ENCODE data around the gene DARS2.
A peak's percentile ranks its signal among the peaks of the same experiment; 100 is the strongest.

DARS2 gene

GRCh38 chr1:173868266-173869020, 44.0 kb downstream of the DARS2 start, which contains the start of gene ZBTB37:
Gene ZBTB37 (plus strand): TSS chr1:173868380. CDS start chr1:173870226, 1,846 bp downstream.
- peak within 1 kb of the TSS; percentile 98 to 100 for H3K18ac ChIP-seq (ENCODE audit: low read depth in 1 of 2, low read length in 2 of 2)
- H3K4me3 ChIP-seq (ENCODE audit: insufficient read depth in 1 of 2, low read depth in 1 of 2, low read length in 2 of 2) = peak within 1 kb of the TSS; percentile 82 to 91
- H2BK5ac ChIP-seq (ENCODE audit: low read depth, low read length, poor library complexity, severe bottlenecking) = peak within 1 kb of the TSS; percentile 93
- peak within 1 kb of the TSS; percentile 94 for H4K8ac ChIP-seq (ENCODE audit: low read length)
- peak within 1 kb of the TSS; percentile 91 to 97 for H3K4ac ChIP-seq (ENCODE audit: low read depth in 1 of 2, low read length in 2 of 2)
- under 1% methylated on average over 44 of the region's 53 CpGs for WGBS
- H2BK15ac ChIP-seq (ENCODE audit: low read depth, poor library complexity, severe bottlenecking) = peak within 1 kb of the TSS; percentile 86
- H3K4me1 ChIP-seq (ENCODE audit: control insufficient read depth, insufficient read depth, low read depth, low read length) = no peaks in the 10 kb centered on the region
- no peaks in the 10 kb centered on the region for H3K27me3 ChIP-seq (ENCODE audit: control insufficient read depth in 1 of 2, insufficient read depth in 1 of 2, low read length in 2 of 2)
- peak within 1 kb of the TSS; percentile 77 for H2AFZ ChIP-seq (ENCODE audit: low read depth, low read length)
- H2BK12ac ChIP-seq (ENCODE audit: low read length in 2 of 2) = peak within 1 kb of the TSS; percentile 18 to 89
- peaks cover 12 to 60% of the 10 kb centered on the region in 2 experiments for H3K36me3 ChIP-seq (ENCODE audit: control insufficient read depth in 1 of 2, insufficient read depth in 2 of 2, low read depth in 1 of 2, low read length in 2 of 2)
- DNase-seq = peak; percentile 47
- peak within 1 kb of the TSS; percentile 81 for H3K4me2 ChIP-seq (ENCODE audit: low read length, poor library complexity, severe bottlenecking)
- H3K14ac ChIP-seq (ENCODE audit: low read length in 2 of 2) = peak within 1 kb of the TSS in 1 of 2 experiments; percentile 99
- peak within 1 kb of the TSS; percentile 92 for H2BK120ac ChIP-seq (ENCODE audit: low read depth, low read length)
- peak within 1 kb of the TSS; percentile 81 for H3K27ac ChIP-seq (ENCODE audit: low read length, poor library complexity, severe bottlenecking)
- peaks cover 21% of the 10 kb centered on the region for H3K79me1 ChIP-seq (replicated peaks; ENCODE audit: low read length, poor library complexity, severe bottlenecking)
- H3K9ac ChIP-seq (ENCODE audit: low read length) = peak within 1 kb of the TSS; percentile 92
- H3K23ac ChIP-seq (ENCODE audit: low read length in 2 of 2) = peak within 1 kb of the TSS in 1 of 2 experiments; percentile 27
- peak within 1 kb of the TSS; percentile 72 for H2AK5ac ChIP-seq (ENCODE audit: low read length, severe bottlenecking)
- H3K9me3 ChIP-seq (ENCODE audit: control insufficient read depth, low read length) = no peaks in the 10 kb centered on the region
- peak within 1 kb of the TSS; percentile 96 for H4K91ac ChIP-seq (ENCODE audit: low read length)

- no peak for DNase-seq
- no peak overlapping the region for H2BK15ac ChIP-seq (ENCODE audit: low read depth, poor library complexity, severe bottlenecking)
- no peak overlapping the region for H4K8ac ChIP-seq (ENCODE audit: low read length)
- no peak overlapping the region for H4K91ac ChIP-seq (ENCODE audit: low read length)
- H2AK5ac ChIP-seq (ENCODE audit: low read length, severe bottlenecking) = no peak overlapping the region
- no peaks in the 10 kb centered on the region for H3K27me3 ChIP-seq (ENCODE audit: control insufficient read depth in 1 of 2, insufficient read depth in 1 of 2, low read length in 2 of 2)
- peak overlapping the region; percentile 92 for H3K9ac ChIP-seq (ENCODE audit: low read length)
- peaks cover 15 to 58% of the 10 kb centered on the region in 2 experiments for H3K36me3 ChIP-seq (ENCODE audit: control insufficient read depth in 1 of 2, insufficient read depth in 2 of 2, low read depth in 1 of 2, low read length in 2 of 2)
- H3K4me3 ChIP-seq (ENCODE audit: insufficient read depth in 1 of 2, low read depth in 1 of 2, low read length in 2 of 2) = peak overlapping the region; percentile 82 to 91
- no peak overlapping the region for H2BK12ac ChIP-seq (ENCODE audit: low read length in 2 of 2)
- peak overlapping the region in 1 of 2 experiments; percentile 98 for H3K18ac ChIP-seq (ENCODE audit: low read depth in 1 of 2, low read length in 2 of 2)
- H2BK5ac ChIP-seq (ENCODE audit: low read depth, low read length, poor library complexity, severe bottlenecking) = no peak overlapping the region
- H3K27ac ChIP-seq (ENCODE audit: low read length, poor library complexity, severe bottlenecking) = peak overlapping the region; percentile 81
- H3K14ac ChIP-seq (ENCODE audit: low read length in 2 of 2) = no peak overlapping the region
- H3K23ac ChIP-seq (ENCODE audit: low read length in 2 of 2) = no peak overlapping the region
- no peak overlapping the region for H2AFZ ChIP-seq (ENCODE audit: low read depth, low read length)
- no peaks in the 10 kb centered on the region for H3K4me1 ChIP-seq (ENCODE audit: control insufficient read depth, insufficient read depth, low read depth, low read length)
- 8% methylated on average over 3 of the region's 5 CpGs for WGBS
- H3K79me1 ChIP-seq (replicated peaks; ENCODE audit: low read length, poor library complexity, severe bottlenecking) = peaks cover 21% of the 10 kb centered on the region
- peak overlapping the region; percentile 81 for H3K4me2 ChIP-seq (ENCODE audit: low read length, poor library complexity, severe bottlenecking)
- no peak overlapping the region for H2BK120ac ChIP-seq (ENCODE audit: low read depth, low read length)
- H3K4ac ChIP-seq (ENCODE audit: low read depth in 1 of 2, low read length in 2 of 2) = peak overlapping the region in 1 of 2 experiments; percentile 91
- no peaks in the 10 kb centered on the region for H3K9me3 ChIP-seq (ENCODE audit: control insufficient read depth, low read length)
These were observed 44.5 kb downstream of the DARS2 start for GRCh38 chr1:173869021-173869359.

GRCh38 chr1:173870252-173871075, 46.0 kb downstream of the DARS2 start:
- no peaks in the 10 kb centered on the region for H3K9me3 ChIP-seq (ENCODE audit: control insufficient read depth, low read length)
- no peaks in the 10 kb centered on the region for H3K4me1 ChIP-seq (ENCODE audit: control insufficient read depth, insufficient read depth, low read depth, low read length)
- no peak overlapping the region for H3K27ac ChIP-seq (ENCODE audit: low read length, poor library complexity, severe bottlenecking)
- H3K4me2 ChIP-seq (ENCODE audit: low read length, poor library complexity, severe bottlenecking) = no peak overlapping the region
- peak overlapping the region; percentile 20 for H4K91ac ChIP-seq (ENCODE audit: low read length)
- no peak overlapping the region for H2AK5ac ChIP-seq (ENCODE audit: low read length, severe bottlenecking)
- no peak overlapping the region for H3K23ac ChIP-seq (ENCODE audit: low read length in 2 of 2)
- H3K18ac ChIP-seq (ENCODE audit: low read depth in 1 of 2, low read length in 2 of 2) = no peak overlapping the region
- peaks cover 22% of the 10 kb centered on the region for H3K79me1 ChIP-seq (replicated peaks; ENCODE audit: low read length, poor library complexity, severe bottlenecking)
- H3K36me3 ChIP-seq (ENCODE audit: control insufficient read depth in 1 of 2, insufficient read depth in 2 of 2, low read depth in 1 of 2, low read length in 2 of 2) = peaks cover 14 to 50% of the 10 kb centered on the region in 2 experiments
- 98% methylated on average over 14 of the region's 15 CpGs for WGBS
- H2BK5ac ChIP-seq (ENCODE audit: low read depth, low read length, poor library complexity, severe bottlenecking) = no peak overlapping the region
- H2BK12ac ChIP-seq (ENCODE audit: low read length in 2 of 2) = no peak overlapping the region
- no peak overlapping the region for H3K9ac ChIP-seq (ENCODE audit: low read length)
- H2BK120ac ChIP-seq (ENCODE audit: low read depth, low read length) = no peak overlapping the region
- no peak overlapping the region for H2AFZ ChIP-seq (ENCODE audit: low read depth, low read length)
- no peaks in the 10 kb centered on the region for H3K27me3 ChIP-seq (ENCODE audit: control insufficient read depth in 1 of 2, insufficient read depth in 1 of 2, low read length in 2 of 2)
- H3K14ac ChIP-seq (ENCODE audit: low read length in 2 of 2) = no peak overlapping the region
- H3K4ac ChIP-seq (ENCODE audit: low read depth in 1 of 2, low read length in 2 of 2) = no peak overlapping the region
- no peak overlapping the region for H2BK15ac ChIP-seq (ENCODE audit: low read depth, poor library complexity, severe bottlenecking)
- no peak for DNase-seq
- H4K8ac ChIP-seq (ENCODE audit: low read length) = peak overlapping the region; percentile 49
- H3K4me3 ChIP-seq (ENCODE audit: insufficient read depth in 1 of 2, low read depth in 1 of 2, low read length in 2 of 2) = no peak overlapping the region

GRCh38 chr1:173871091-173871490, 46.6 kb downstream of the DARS2 start:
- H3K9me3 ChIP-seq (ENCODE audit: control insufficient read depth, low read length) = no peaks in the 10 kb centered on the region
- no peak overlapping the region for H3K18ac ChIP-seq (ENCODE audit: low read depth in 1 of 2, low read length in 2 of 2)
- no peak overlapping the region for H2BK12ac ChIP-seq (ENCODE audit: low read length in 2 of 2)
- no peak overlapping the region for H2AK5ac ChIP-seq (ENCODE audit: low read length, severe bottlenecking)
- no peak for DNase-seq
- no peaks in the 10 kb centered on the region for H3K27me3 ChIP-seq (ENCODE audit: control insufficient read depth in 1 of 2, insufficient read depth in 1 of 2, low read length in 2 of 2)
- H3K23ac ChIP-seq (ENCODE audit: low read length in 2 of 2) = no peak overlapping the region
- H2AFZ ChIP-seq (ENCODE audit: low read depth, low read length) = no peak overlapping the region
- no peak overlapping the region for H3K4me3 ChIP-seq (ENCODE audit: insufficient read depth in 1 of 2, low read depth in 1 of 2, low read length in 2 of 2)
- no peak overlapping the region for H2BK15ac ChIP-seq (ENCODE audit: low read depth, poor library complexity, severe bottlenecking)
- WGBS = 98% methylated on average over 5 of the region's 5 CpGs
- H4K8ac ChIP-seq (ENCODE audit: low read length) = no peak overlapping the region
- H2BK5ac ChIP-seq (ENCODE audit: low read depth, low read length, poor library complexity, severe bottlenecking) = no peak overlapping the region
- no peak overlapping the region for H3K27ac ChIP-seq (ENCODE audit: low read length, poor library complexity, severe bottlenecking)
- H3K36me3 ChIP-seq (ENCODE audit: control insufficient read depth in 1 of 2, insufficient read depth in 2 of 2, low read depth in 1 of 2, low read length in 2 of 2) = peaks cover 14 to 50% of the 10 kb centered on the region in 2 experiments
- no peak overlapping the region for H3K9ac ChIP-seq (ENCODE audit: low read length)
- no peak overlapping the region for H3K4me2 ChIP-seq (ENCODE audit: low read length, poor library complexity, severe bottlenecking)
- no peak overlapping the region for H3K4ac ChIP-seq (ENCODE audit: low read depth in 1 of 2, low read length in 2 of 2)
- peaks cover 25% of the 10 kb centered on the region for H3K79me1 ChIP-seq (replicated peaks; ENCODE audit: low read length, poor library complexity, severe bottlenecking)
- H3K14ac ChIP-seq (ENCODE audit: low read length in 2 of 2) = no peak overlapping the region
- H2BK120ac ChIP-seq (ENCODE audit: low read depth, low read length) = no peak overlapping the region
- peaks cover 3% of the 10 kb centered on the region for H3K4me1 ChIP-seq (ENCODE audit: control insufficient read depth, insufficient read depth, low read depth, low read length)
- H4K91ac ChIP-seq (ENCODE audit: low read length) = no peak overlapping the region
